Left lung (tissue), 10 donors: ENCODE measurements around the gene LRRTM3. TPM values are rescaled to one million over a fixed set of nuclear protein-coding genes. Genes with fewer than 3 reads are reported as not detected.

ENCODE experiments used
- ATAC-seq: fragments of 200-7000 bp; cut with Tn5 transposase; one replicate; pipeline ENCODE4 v1.9.1; 2020; ENCODE audit warnings: moderate library complexity
- DNase-seq, 4 donors: peaks; one replicate each; pipeline ENCODE4 v3.0.0-alpha.2; 2013 to 2020
- H3K27ac ChIP-seq, 2 donors: fragments of 200-600 bp; sonication (generic) in 1 of 2; one replicate each; pipeline versions ENCODE4 v1.5.0 to v1.8.0; 2020 to 2021
- H3K27me3 ChIP-seq, 2 donors: fragments of 200-600 bp; sonication (generic) in 1 of 2; one replicate each; pipeline versions ENCODE4 v1.5.0 to v1.8.0; 2020 to 2021
- H3K36me3 ChIP-seq, 2 donors: fragments of 200-600 bp; sonication (generic) in 1 of 2; one replicate each; pipeline versions ENCODE4 v1.5.0 to v1.8.0; 2020 to 2021
- H3K4me1 ChIP-seq, 2 donors: fragments of 200-600 bp; one replicate each; pipeline ENCODE4 v1.8.0; 2021
- H3K4me3 ChIP-seq, 2 donors: fragments of 200-600 bp; sonication (generic) in 1 of 2; one replicate each; pipeline versions ENCODE4 v1.5.0 to v1.8.0; 2020 to 2021; ENCODE audit warnings: mild to moderate bottlenecking in 1 of 2
- H3K9me3 ChIP-seq, 2 donors: fragments of 200-600 bp; sonication (generic) in 1 of 2; one replicate each; pipeline versions ENCODE4 v1.5.0 to v1.8.0; 2020 to 2021
- intact Hi-C, 2 donors: fragments of 100-400 bp; cut with DNase I; formaldehyde crosslinking; loops; one replicate each; pipeline versions ENCODE4 v1.11.2 to v1.14.2; 2022
- polyA plus RNA-seq, 6 donors: library from polyadenylated mRNA; unstranded; fragments of 120-200 nt; gene quantifications; one replicate each; pipeline ENCODE4 v1.2.1, GENCODE V29; 2013; ENCODE audit not compliant: insufficient read length in 6 of 6
- total RNA-seq, 2 donors: library from RNA; stranded (reverse); fragmentation: NEBNext Ultra II Directional; extraction: Animal tissue kit (Norgen Biotek cat#: 25700); gene quantifications; one replicate each; pipeline ENCODE4 v1.2.1, GENCODE V29; 2021
- TF ChIP-seq, protein P1 (sequence below), 2 donors: fragments of 200-600 bp; sonication (generic) in 1 of 2; IDR thresholded peaks; one replicate each; pipeline versions ENCODE4 v1.5.0 to v1.8.0; 2021; ENCODE audit warnings: antibody characterized with exemption in 2 of 2
- donor health status: DM: no; HTN: yes; CAD: no.
- donor health status: DM: no; HTN: no; CAD: no.

The LRRTM3 gene
- total and polyA plus RNA-seq, 8 donors, result 1.7 to 5.1 (median 3.8) TPM; not detected in 2

DNA sequence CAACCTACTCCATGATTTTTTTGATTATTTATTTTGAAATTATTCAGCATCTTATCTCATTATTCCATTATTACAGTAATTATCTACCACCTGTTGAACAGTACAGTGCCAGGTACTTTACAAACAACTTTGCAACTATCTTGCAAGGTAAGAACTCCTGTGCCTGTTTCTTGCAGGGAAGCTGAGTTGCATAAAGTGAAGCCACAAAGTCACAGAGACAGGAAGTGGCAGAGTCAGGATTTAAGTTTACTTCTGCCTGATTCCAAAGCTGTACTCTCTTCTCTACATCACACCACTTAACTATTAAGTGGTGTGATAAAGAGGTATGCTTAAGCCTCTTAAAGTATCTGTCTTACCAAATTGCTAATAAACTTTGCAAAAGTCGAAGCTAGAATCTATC lies 80.1 kb downstream of the LRRTM3 start:
- Histone ChIP-seq H3K9me3 (no peaks in the 10 kb centered on the region), H3K36me3 (no peaks in the 10 kb centered on the region), H3K27me3 (no peaks in the 10 kb centered on the region), H3K4me1 (no peaks in the 10 kb centered on the region), H3K27ac (no peak overlapping the region), H3K4me3 (no peak overlapping the region)
- TF ChIP-seq, protein P1, sequence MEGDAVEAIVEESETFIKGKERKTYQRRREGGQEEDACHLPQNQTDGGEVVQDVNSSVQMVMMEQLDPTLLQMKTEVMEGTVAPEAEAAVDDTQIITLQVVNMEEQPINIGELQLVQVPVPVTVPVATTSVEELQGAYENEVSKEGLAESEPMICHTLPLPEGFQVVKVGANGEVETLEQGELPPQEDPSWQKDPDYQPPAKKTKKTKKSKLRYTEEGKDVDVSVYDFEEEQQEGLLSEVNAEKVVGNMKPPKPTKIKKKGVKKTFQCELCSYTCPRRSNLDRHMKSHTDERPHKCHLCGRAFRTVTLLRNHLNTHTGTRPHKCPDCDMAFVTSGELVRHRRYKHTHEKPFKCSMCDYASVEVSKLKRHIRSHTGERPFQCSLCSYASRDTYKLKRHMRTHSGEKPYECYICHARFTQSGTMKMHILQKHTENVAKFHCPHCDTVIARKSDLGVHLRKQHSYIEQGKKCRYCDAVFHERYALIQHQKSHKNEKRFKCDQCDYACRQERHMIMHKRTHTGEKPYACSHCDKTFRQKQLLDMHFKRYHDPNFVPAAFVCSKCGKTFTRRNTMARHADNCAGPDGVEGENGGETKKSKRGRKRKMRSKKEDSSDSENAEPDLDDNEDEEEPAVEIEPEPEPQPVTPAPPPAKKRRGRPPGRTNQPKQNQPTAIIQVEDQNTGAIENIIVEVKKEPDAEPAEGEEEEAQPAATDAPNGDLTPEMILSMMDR (IDR thresholded peaks at IDR 0.05), result no peak
- intact Hi-C loops, result no loop called here
- ATAC-seq, result no peak
- DNase-seq, result no peak

DNA sequence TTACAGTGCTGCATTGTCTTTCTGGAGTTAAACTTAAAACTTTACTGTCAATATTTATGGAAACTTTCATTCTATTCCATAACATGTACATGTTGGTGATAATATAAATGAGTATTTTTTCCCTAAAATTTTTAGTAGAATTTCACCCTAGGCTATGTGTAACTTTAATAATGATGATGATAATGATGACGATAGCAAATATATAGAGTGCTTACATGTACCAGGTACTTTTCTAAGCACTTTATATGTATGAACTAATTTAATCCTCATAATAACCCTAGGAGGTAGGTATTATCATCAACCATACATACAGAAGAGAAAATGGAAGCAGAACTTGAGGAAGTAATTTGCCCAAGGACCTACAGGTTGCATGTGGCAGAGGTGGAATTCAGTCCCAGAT lies 85.6 kb downstream of the LRRTM3 start:
- H3K27ac ChIP-seq, result no peak overlapping the region
- ATAC-seq, result no peak

DNA sequence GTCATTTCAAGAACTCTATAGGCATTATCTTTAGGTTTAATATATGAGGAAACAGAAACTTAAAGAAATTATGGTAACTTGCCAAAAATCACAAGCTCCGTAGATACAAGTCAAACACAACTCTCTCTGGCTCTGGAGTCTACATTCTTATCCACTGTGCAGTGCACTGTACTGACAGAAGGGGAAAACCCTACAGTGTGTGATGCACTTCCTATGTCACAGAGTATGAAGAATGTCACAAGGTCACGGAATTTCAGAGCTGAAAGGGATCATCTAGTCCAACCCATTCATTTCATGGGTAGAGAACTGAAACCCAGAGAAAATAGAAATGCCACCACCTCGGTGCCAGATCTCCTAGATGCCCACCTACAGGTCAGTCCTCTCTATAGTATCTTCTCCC lies 86.1 kb downstream of the LRRTM3 start:
- Histone ChIP-seq H3K27me3 (no peaks in the 10 kb centered on the region), H3K27ac (no peak overlapping the region), H3K9me3 (no peaks in the 10 kb centered on the region), H3K4me1 (no peaks in the 10 kb centered on the region), H3K36me3 (no peaks in the 10 kb centered on the region), H3K4me3 (no peak overlapping the region)
- ATAC-seq, result no peak
- intact Hi-C loops, result no loop called here
- TF ChIP-seq, protein P1 (IDR thresholded peaks at IDR 0.05), result no peak
- DNase-seq, result no peak

More for the DNA sequence above, 85.6 kb downstream of the LRRTM3 start:
- no peaks in the 10 kb centered on the region for H3K36me3 ChIP-seq
- TF ChIP-seq, protein P1 (IDR thresholded peaks at IDR 0.05), result no peak
- H3K9me3 ChIP-seq, result no peaks in the 10 kb centered on the region
- no peak for DNase-seq
- H3K4me1 ChIP-seq, result no peaks in the 10 kb centered on the region
- H3K4me3 ChIP-seq, result no peak overlapping the region
- H3K27me3 ChIP-seq, result no peaks in the 10 kb centered on the region
- intact Hi-C loops, result no loop called here

DNA sequence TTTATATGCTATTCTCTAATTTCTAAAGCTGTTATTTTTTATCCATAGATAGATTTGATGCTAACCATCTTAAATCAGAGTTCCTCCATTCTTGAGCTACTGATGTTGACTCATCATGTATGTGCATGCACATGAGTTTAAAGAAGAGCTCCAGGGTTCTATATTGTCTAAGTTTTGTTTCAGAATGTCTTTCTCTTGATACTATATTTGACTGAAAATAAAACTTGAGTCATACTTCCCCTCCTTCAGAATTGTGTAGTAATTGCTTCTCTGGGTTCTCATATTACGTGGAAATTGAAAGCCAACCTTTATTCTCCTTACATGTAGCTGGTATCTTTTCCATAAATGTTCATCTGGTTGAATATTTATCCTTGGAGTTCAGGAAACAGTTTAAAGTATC lies 89.4 kb downstream of the LRRTM3 start:
- intact Hi-C loops, result no loop called here
- DNase-seq, result no peak
- no peaks in the 10 kb centered on the region for H3K27me3 ChIP-seq
- H3K4me1 ChIP-seq, result no peaks in the 10 kb centered on the region
- H3K4me3 ChIP-seq, result no peak overlapping the region
- no peaks in the 10 kb centered on the region for H3K9me3 ChIP-seq
- TF ChIP-seq, protein P1 (IDR thresholded peaks at IDR 0.05), result no peak
- H3K27ac ChIP-seq, result no peak overlapping the region
- no peak for ATAC-seq
- H3K36me3 ChIP-seq, result no peaks in the 10 kb centered on the region

DNA sequence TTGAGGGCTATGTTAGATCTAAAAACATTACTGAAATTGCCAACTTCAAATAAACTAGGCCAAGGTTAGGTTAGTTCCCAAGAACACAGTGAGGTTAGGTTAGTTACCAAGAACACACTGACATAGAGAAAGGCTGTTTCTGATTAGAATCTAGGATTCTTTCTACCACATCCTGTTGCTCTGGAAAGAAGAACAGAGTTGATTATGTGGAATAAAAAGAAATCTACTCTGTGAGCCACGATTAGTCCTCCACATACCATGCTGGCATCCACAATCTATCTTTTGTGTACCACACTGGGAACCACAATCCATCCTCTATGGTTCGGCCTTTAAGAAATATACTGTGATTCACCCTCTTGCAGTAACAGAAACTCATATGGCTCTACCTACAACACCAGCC lies 91.4 kb downstream of the LRRTM3 start:
- Histone ChIP-seq H3K4me1 (no peaks in the 10 kb centered on the region), H3K9me3 (no peaks in the 10 kb centered on the region), H3K36me3 (no peaks in the 10 kb centered on the region), H3K27ac (no peak overlapping the region), H3K4me3 (no peak overlapping the region), H3K27me3 (no peaks in the 10 kb centered on the region)
- ATAC-seq (no peak), DNase-seq (no peak)
- TF ChIP-seq, protein P1 (IDR thresholded peaks at IDR 0.05), result no peak
- intact Hi-C loops, result no loop called here
